ENCODE measurements around the gene AGRN.

GRCh38 chr1:979744-980072, 40.2 kb upstream of the AGRN start:
- TF ChIP-seq ISL1 (CRISPR knock-in tag; IDR thresholded peaks at IDR 0.05) (no peak), GLIS3 (CRISPR knock-in tag; IDR thresholded peaks at IDR 0.05) (no peak), ARNTL (CRISPR knock-in tag; IDR thresholded peaks at IDR 0.05; ENCODE audit: borderline replicate concordance, low read depth) (no peak), CSRNP3 (CRISPR knock-in tag; IDR thresholded peaks at IDR 0.05) (no peak)

Data from SK-N-SH treated with all-trans-retinoic acid at 6 μM for 48 hours (cell line).